Esophagus muscularis mucosa (tissue), 4 donors: Measurements from ENCODE around the gene CNIH3.

Source experiments
- EP300 ChIP-seq: sonication (generic); formaldehyde crosslinking; IDR thresholded peaks from one replicate; pipeline ENCODE4 v1.6.1; 2017; ENCODE audit warnings: antibody characterized with exemption
- POLR2A ChIP-seq: fragments of 450-650 bp; IDR thresholded peaks from one replicate; pipeline ENCODE4 v1.6.1; 2017; ENCODE audit warnings: antibody characterized with exemption, moderate library complexity, mild to moderate bottlenecking, low read depth
- POLR2AphosphoS5 ChIP-seq, 2 donors: sonication (generic); formaldehyde crosslinking; IDR thresholded peaks; one replicate each; pipeline ENCODE4 v1.6.1; 2017; ENCODE audit warnings: antibody characterized with exemption in 2 of 2
- TF ChIP-seq, protein P1 (sequence below), 3 experiments: fragments of 200-600 bp in 2 of 3; fragments of 450-650 bp in 1 of 3; sonication (generic) in 2 of 3; IDR thresholded peaks; one replicate each; pipeline ENCODE4 v1.5.1; 2017 to 2019; ENCODE audit warnings: antibody characterized with exemption in 3 of 3, mild to moderate bottlenecking in 2 of 3, moderate library complexity in 1 of 3

DNA sequence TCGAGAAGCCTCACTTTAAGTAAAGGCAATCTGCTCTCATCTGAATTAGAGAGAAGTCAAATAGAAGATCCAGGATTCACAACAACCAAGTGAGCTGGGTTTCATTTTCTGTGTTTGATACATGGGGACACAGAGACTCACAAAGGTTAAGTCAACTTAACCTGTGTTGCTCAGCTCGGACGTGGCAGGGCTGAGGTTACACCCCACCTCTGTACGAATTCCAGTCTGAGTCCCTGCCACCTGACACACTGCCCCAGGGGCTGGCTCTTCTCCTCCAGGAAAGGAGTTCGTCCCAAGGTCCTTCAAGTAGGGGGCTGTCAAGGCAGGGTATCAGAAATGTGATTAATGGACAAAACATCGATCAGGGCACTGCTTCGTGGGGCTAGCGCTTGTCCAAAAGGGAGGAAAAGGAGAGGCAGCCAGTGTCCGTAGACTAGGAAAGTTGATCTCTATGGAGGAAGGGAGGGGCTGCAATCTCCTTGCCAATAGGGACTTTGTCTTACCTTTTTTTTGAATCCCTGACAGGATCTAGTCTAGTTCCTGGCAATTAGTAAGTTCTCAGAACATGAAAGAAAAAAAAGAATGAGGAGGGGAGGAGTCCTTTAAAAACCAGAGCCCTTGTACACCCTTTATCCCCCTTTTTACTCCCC lies 116.4 kb downstream of the CNIH3 start:
- TF ChIP-seq, protein P1, sequence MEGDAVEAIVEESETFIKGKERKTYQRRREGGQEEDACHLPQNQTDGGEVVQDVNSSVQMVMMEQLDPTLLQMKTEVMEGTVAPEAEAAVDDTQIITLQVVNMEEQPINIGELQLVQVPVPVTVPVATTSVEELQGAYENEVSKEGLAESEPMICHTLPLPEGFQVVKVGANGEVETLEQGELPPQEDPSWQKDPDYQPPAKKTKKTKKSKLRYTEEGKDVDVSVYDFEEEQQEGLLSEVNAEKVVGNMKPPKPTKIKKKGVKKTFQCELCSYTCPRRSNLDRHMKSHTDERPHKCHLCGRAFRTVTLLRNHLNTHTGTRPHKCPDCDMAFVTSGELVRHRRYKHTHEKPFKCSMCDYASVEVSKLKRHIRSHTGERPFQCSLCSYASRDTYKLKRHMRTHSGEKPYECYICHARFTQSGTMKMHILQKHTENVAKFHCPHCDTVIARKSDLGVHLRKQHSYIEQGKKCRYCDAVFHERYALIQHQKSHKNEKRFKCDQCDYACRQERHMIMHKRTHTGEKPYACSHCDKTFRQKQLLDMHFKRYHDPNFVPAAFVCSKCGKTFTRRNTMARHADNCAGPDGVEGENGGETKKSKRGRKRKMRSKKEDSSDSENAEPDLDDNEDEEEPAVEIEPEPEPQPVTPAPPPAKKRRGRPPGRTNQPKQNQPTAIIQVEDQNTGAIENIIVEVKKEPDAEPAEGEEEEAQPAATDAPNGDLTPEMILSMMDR (IDR thresholded peaks at IDR 0.05): no peak
- TF ChIP-seq POLR2A (no peak), EP300 (no peak), POLR2AphosphoS5 (IDR thresholded peaks at IDR 0.05) (no peak)
